ENCODE data around the gene KCNH8.

- TF ChIP-seq, protein P1, sequence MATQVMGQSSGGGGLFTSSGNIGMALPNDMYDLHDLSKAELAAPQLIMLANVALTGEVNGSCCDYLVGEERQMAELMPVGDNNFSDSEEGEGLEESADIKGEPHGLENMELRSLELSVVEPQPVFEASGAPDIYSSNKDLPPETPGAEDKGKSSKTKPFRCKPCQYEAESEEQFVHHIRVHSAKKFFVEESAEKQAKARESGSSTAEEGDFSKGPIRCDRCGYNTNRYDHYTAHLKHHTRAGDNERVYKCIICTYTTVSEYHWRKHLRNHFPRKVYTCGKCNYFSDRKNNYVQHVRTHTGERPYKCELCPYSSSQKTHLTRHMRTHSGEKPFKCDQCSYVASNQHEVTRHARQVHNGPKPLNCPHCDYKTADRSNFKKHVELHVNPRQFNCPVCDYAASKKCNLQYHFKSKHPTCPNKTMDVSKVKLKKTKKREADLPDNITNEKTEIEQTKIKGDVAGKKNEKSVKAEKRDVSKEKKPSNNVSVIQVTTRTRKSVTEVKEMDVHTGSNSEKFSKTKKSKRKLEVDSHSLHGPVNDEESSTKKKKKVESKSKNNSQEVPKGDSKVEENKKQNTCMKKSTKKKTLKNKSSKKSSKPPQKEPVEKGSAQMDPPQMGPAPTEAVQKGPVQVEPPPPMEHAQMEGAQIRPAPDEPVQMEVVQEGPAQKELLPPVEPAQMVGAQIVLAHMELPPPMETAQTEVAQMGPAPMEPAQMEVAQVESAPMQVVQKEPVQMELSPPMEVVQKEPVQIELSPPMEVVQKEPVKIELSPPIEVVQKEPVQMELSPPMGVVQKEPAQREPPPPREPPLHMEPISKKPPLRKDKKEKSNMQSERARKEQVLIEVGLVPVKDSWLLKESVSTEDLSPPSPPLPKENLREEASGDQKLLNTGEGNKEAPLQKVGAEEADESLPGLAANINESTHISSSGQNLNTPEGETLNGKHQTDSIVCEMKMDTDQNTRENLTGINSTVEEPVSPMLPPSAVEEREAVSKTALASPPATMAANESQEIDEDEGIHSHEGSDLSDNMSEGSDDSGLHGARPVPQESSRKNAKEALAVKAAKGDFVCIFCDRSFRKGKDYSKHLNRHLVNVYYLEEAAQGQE (IDR thresholded peaks at IDR 0.05; ENCODE audit: insufficient read depth in 1 of 2, low read depth in 2 of 2, low read length in 1 of 2): no peak
- TF ChIP-seq CTCF (IDR thresholded peaks at IDR 0.05) (no peak), POLR2AphosphoS5 (IDR thresholded peaks at IDR 0.05; ENCODE audit: low read depth, low read length) (no peak), SIN3A (IDR thresholded peaks at IDR 0.05; ENCODE audit: borderline replicate concordance, insufficient read depth, low read depth, low read length) (no peak)
These were observed 145.0 kb downstream of the KCNH8 start for GRCh38 chr3:19293295-19293694.

Measured in Panc1 (cell line).